Esophagus squamous epithelium (tissue), 5 donors: ENCODE measurements around the gene LSP1. TPM values are rescaled to one million over a fixed set of nuclear protein-coding genes. Genes with fewer than 3 reads are reported as not detected.
A peak's percentile ranks its signal among the peaks of the same experiment; 100 is the strongest.

Source experiments
- DNase-seq: peaks from one replicate; lab custom pipeline; 2025; lab: John Stamatoyannopoulos, UW
- H3K27ac ChIP-seq, 4 donors: fragments of 200-600 bp; sonication (generic); one replicate each; pipeline ENCODE4 v1.5.1; 2016 to 2019; ENCODE audit warnings: mild to moderate bottlenecking in 1 of 4
- H3K27me3 ChIP-seq, 4 donors: fragments of 200-600 bp; sonication (generic); 1 replicate in 3 of 4; 2 replicates in 1 of 4; pipeline versions ENCODE4 v1.5.1 to v1.6.0; 2017 to 2021; ENCODE audit warnings: antibody characterized with exemption in 1 of 4
- H3K36me3 ChIP-seq, 3 donors: fragments of 200-600 bp; sonication (generic); one replicate each; pipeline ENCODE4 v1.5.1; 2016 to 2019
- H3K4me1 ChIP-seq, 3 donors: fragments of 200-600 bp; sonication (generic); one replicate each; pipeline ENCODE4 v1.5.1; 2017 to 2019
- H3K4me3 ChIP-seq, 4 donors: fragments of 200-600 bp; sonication (generic); 1 replicate in 3 of 4; 2 replicates in 1 of 4; pipeline ENCODE4 v1.5.1; 2016 to 2019; ENCODE audit warnings: mild to moderate bottlenecking in 2 of 4, moderate library complexity in 1 of 4
- H3K9me3 ChIP-seq, 3 donors: fragments of 200-600 bp; sonication (generic); one replicate each; pipeline ENCODE4 v1.5.1; 2016 to 2019
- POLR2A ChIP-seq, 4 donors: fragments of 450-650 bp; IDR thresholded peaks; one replicate each; pipeline ENCODE4 v1.6.1; 2017; ENCODE audit warnings: antibody characterized with exemption in 4 of 4, mild to moderate bottlenecking in 4 of 4, moderate library complexity in 3 of 4
- WGBS, 2 donors: methylation state at CpG; one replicate each; pipeline ENCODE4 v1.1.5; 2018; 5-methylcytosine and 5-hydroxymethylcytosine counted together
- intact Hi-C: fragments of 100-400 bp; cut with DNase I; formaldehyde crosslinking; loops from one replicate; pipeline ENCODE4 v1.15.0; 2022
- total RNA-seq, 4 donors: library from RNA; depleted of rRNA; stranded (reverse); fragments of >200 nt; gene quantifications; one replicate each; pipeline ENCODE4 v1.1.0, GENCODE V29; 2016
- TF ChIP-seq, protein P1 (sequence below), 6 experiments: fragments of 450-650 bp in 4 of 6; fragments of 200-600 bp in 2 of 6; sonication (generic) in 2 of 6; IDR thresholded peaks; one replicate each; pipeline ENCODE4 v1.5.1; 2016 to 2019; ENCODE audit warnings: antibody characterized with exemption in 6 of 6, mild to moderate bottlenecking in 4 of 6, moderate library complexity in 4 of 6
- donor health status: DM: yes; HTN: yes; CAD: no.

The LSP1 gene
- total RNA-seq, 4 donors from 2014 or later = 23.3 to 75.9 (median 46.4) TPM

- H3K27me3 ChIP-seq = peaks cover 0 to 49% (median 0%) of the 10 kb centered on the region in 4 donors
- no peaks in the 10 kb centered on the region for H3K36me3 ChIP-seq
- 56 to 61% methylated on average over 9 to 16 of the region's 27 CpGs for WGBS, 2 donors
- no peak for TF ChIP-seq POLR2A (IDR thresholded peaks at IDR 0.05)
- TF ChIP-seq, protein P1, sequence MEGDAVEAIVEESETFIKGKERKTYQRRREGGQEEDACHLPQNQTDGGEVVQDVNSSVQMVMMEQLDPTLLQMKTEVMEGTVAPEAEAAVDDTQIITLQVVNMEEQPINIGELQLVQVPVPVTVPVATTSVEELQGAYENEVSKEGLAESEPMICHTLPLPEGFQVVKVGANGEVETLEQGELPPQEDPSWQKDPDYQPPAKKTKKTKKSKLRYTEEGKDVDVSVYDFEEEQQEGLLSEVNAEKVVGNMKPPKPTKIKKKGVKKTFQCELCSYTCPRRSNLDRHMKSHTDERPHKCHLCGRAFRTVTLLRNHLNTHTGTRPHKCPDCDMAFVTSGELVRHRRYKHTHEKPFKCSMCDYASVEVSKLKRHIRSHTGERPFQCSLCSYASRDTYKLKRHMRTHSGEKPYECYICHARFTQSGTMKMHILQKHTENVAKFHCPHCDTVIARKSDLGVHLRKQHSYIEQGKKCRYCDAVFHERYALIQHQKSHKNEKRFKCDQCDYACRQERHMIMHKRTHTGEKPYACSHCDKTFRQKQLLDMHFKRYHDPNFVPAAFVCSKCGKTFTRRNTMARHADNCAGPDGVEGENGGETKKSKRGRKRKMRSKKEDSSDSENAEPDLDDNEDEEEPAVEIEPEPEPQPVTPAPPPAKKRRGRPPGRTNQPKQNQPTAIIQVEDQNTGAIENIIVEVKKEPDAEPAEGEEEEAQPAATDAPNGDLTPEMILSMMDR (IDR thresholded peaks at IDR 0.05) = no peak
- H3K4me1 ChIP-seq = peaks cover 19 to 97% (median 32%) of the 10 kb centered on the region in 3 donors
- H3K27ac ChIP-seq = peak overlapping the region in 1 of 4 donors; percentile 47
- intact Hi-C loops = no loop called here
- no peaks in the 10 kb centered on the region for H3K9me3 ChIP-seq
- no peak for DNase-seq
- H3K4me3 ChIP-seq = no peak overlapping the region
These were observed 25.6 kb upstream of the LSP1 start for GRCh38 chr11:1827095-1827813.

- no peak overlapping the region for H3K4me3 ChIP-seq
- intact Hi-C loops = no loop called here
- DNase-seq = no peak
- peaks cover 0 to 47% (median 0%) of the 10 kb centered on the region in 4 donors for H3K27me3 ChIP-seq
- no peaks in the 10 kb centered on the region for H3K9me3 ChIP-seq
- H3K27ac ChIP-seq = no peak overlapping the region
- TF ChIP-seq POLR2A (IDR thresholded peaks at IDR 0.05) = no peak
- TF ChIP-seq, protein P1 (IDR thresholded peaks at IDR 0.05) = no peak
- H3K36me3 ChIP-seq = no peaks in the 10 kb centered on the region
- 83 to 86% methylated on average over 15 to 18 of the region's 19 CpGs for WGBS, 2 donors
- H3K4me1 ChIP-seq = peaks cover 26 to 99% (median 38%) of the 10 kb centered on the region in 3 donors
These were observed 25.0 kb upstream of the LSP1 start for GRCh38 chr11:1827931-1828330.

- intact Hi-C loops = no loop called here
- Histone ChIP-seq H3K9me3 (no peaks in the 10 kb centered on the region), H3K36me3 (no peaks in the 10 kb centered on the region), H3K27me3 (peaks cover 0 to 43% (median 0%) of the 10 kb centered on the region in 4 donors), H3K4me3 (no peak overlapping the region), H3K27ac (no peak overlapping the region), H3K4me1 (peaks cover 26 to 99% (median 44%) of the 10 kb centered on the region in 3 donors)
- no peak for DNase-seq
- no peak for TF ChIP-seq POLR2A (IDR thresholded peaks at IDR 0.05)
- TF ChIP-seq, protein P1 (IDR thresholded peaks at IDR 0.05) = no peak
- 83 to 87% methylated on average over 3 to 4 of the region's 12 CpGs for WGBS, 2 donors
These were observed 24.3 kb upstream of the LSP1 start for GRCh38 chr11:1828542-1828941.

GRCh38 chr11:1829039-1829820 lies 23.7 kb upstream of the LSP1 start:
- Histone ChIP-seq H3K4me1 (peaks cover 26 to 98% (median 45%) of the 10 kb centered on the region in 3 donors), H3K27ac (no peak overlapping the region), H3K27me3 (peaks cover 0 to 43% (median 0%) of the 10 kb centered on the region in 4 donors), H3K4me3 (no peak overlapping the region), H3K36me3 (no peaks in the 10 kb centered on the region), H3K9me3 (no peaks in the 10 kb centered on the region)
- no peak for TF ChIP-seq POLR2A (IDR thresholded peaks at IDR 0.05)
- TF ChIP-seq, protein P1 (IDR thresholded peaks at IDR 0.05) = no peak
- intact Hi-C loops = no loop called here
- WGBS, 2 donors = 55 to 73% methylated on average over 5 to 7 of the region's 11 CpGs
- DNase-seq = no peak

GRCh38 chr11:1830004-1830321 lies 22.9 kb upstream of the LSP1 start:
- Histone ChIP-seq H3K36me3 (no peaks in the 10 kb centered on the region), H3K27ac (peak overlapping the region in 3 of 4 donors; percentile 47 to 94 (median 94)), H3K27me3 (peaks cover 0 to 49% (median 0%) of the 10 kb centered on the region in 4 donors), H3K9me3 (no peaks in the 10 kb centered on the region), H3K4me3 (no peak overlapping the region), H3K4me1 (peaks cover 26 to 98% (median 49%) of the 10 kb centered on the region in 3 donors)
- TF ChIP-seq POLR2A (IDR thresholded peaks at IDR 0.05) = no peak
- TF ChIP-seq, protein P1 (IDR thresholded peaks at IDR 0.05) = no peak
- intact Hi-C loops = loop anchor here (5.0 kb wide), 2 partner anchors 68 to 138 kb away; partner anchors contain the start of gene CTSD
- no peak for DNase-seq
- WGBS, 2 donors = 24 to 42% methylated on average over 5 of the region's 6 CpGs
